NCI-H748 (cell line): Measurements from ENCODE around the gene HOXC9.
A peak's percentile ranks its signal among the peaks of the same experiment; 100 is the strongest.

Experiments used
- DNase-seq: peaks from one replicate; lab custom pipeline; 2025; ENCODE audit not compliant: unreplicated experiment; lab: John Stamatoyannopoulos, UW

Gene HOXC9

DNA sequence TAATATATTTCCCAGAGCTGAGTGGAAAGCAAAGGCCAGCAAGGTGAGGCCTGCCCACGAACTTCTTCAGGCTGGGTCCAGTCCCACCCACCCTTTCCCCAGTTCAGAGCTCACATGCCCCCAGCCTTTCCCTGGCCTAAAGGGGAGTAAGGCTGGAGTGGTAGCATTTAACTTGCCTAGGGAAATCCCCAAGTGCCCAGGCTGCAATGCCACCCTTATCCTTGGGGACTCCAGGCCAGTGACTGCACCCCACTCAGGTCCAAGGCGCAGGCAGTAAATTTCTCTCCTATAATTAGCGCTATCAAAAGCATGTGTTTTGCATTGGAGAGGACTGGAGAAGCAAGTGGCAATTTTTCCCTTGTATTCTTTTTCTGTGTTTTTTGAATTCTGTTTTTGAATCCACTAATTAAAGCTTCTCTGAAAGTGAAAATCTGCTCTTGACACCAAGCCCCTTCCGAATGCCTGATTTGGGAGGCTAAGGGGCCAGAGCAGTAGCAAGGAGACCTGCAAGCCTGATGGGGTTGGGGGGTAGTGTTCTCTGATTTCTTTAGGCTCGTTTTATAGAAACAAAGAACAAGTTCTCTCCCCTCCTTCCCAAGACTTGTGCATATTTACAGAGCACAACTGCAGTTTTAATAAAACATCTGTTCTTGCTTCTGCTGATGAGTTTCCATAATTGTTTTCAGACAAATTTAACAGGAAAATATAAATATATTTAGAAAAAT, 24.8 kb downstream of the HOXC9 start:
- DNase-seq: no peak

DNA sequence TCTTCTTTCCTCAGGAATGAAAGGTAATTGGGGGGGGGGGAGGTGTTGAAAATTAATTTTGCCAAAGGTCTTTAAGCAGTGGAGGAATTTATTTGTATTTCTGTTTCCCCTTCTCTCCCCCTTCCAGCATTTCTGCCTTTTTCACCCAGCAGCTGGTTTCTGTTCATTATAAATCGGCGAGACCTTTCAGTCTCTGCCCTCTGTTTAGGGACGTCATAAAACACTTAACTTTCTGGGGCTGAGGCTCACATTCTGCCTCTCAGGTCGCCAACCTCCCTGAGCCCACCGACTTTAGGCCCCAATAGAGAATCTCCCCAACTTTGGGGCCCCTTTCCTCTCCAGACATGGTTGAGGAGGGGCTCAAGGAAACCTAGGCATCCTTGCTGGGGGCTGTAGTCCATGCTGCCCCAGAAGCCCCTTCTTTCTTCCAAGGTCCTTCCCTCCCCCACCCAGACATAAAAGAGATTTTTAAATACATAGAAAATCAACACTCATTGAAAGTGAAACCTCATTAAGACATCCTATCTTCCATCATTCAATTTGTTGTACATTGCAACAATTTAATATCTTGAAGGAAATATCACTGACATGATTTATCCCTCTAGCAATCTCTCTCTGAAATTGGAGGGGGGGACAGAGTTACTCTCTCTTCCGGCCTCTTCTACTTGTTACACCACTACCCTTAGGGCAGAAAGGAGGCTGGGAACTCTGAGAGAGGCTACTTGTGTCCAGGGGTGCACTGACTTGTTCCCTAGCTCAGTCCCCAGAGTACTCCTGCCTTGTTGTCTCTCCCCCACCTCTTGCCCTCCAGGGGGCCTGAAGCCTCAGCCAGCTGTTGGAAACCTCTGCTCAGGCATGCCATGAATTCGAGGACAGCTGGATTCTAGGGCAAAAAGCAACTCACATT, 25.8 kb downstream of the HOXC9 start:
- DNase-seq: no peak

DNA sequence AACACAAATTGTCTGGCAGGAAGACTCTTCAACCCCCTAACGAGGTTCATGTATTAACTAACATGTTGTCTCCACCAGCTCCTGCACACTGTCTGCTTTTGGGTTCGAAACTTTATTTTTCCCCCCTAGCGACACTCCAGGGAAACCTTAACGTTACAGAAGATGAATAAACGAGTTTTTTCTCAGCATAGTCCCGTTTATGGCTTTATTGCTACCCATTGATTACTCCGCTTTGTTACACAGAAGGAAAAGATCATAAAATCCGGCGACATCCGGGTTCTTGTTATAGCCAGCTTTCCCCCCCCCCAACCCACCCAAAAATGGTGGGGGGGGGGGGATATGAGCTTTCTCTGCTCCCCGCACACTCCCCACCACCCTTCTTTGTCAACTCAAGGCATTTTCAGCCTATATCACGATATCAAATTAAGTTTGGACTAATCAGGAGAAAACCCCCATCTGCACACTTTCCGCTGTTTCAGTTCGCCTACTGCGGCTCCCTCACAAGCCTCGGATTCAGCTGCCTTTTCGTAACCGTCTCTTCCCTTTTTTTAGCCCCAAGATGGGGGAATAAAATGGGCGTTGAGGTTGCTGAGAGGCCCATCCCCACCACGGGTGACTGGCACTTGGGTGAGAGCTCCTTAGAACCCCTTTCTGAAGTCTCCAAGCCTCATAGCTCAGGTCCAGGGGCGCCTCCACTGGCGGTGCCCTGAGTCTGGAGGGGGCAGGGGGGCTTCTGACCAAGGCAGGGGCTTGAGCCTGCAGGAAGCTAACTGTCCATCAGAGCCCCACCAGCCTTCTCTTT, 26.9 kb downstream of the HOXC9 start:
- DNase-seq: no peak

DNA sequence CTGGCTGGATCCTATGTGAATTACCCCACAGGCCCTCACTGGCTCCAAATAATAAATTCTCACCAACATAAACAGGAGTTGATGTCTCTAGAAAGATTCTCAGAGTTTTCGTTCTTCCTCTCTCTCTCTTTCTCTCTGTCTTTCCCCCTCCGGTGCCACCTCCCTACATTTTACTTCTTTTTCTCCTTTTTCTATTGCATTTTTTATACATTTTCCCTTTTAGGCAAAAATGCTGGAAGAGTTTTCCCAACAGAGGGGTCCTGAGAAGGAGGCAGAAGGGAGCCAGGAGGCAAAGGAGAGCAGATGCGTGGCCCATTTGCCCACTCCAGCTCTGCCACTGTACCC, 27.5 kb downstream of the HOXC9 start:
- no peak for DNase-seq

DNA sequence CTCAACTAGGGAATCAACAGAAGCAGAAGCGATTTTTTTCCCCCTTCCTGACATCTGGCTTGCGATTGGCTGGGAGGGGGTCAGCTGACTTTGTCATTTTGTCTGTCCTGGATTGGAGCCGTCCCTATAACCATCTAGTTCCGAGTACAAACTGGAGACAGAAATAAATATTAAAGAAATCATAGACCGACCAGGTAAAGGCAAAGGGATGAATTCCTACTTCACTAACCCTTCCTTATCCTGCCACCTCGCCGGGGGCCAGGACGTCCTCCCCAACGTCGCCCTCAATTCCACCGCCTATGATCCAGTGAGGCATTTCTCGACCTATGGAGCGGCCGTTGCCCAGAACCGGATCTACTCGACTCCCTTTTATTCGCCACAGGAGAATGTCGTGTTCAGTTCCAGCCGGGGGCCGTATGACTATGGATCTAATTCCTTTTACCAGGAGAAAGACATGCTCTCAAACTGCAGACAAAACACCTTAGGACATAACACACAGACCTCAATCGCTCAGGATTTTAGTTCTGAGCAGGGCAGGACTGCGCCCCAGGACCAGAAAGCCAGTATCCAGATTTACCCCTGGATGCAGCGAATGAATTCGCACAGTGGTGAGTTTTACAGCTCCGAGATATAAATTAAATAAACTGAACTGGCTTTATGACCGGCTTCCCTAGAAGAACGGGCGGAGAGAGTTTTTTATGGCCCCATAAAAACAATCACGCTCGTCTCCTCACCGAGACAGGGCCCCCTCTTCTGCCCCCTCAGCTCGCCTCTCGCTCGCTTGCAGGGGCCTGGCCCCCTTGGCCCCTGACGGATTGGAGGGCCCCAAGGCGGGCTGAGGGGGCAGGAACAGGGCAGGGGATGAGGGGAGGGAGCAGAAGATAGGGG, 28.6 kb downstream of the HOXC9 start, which contains the start of gene HOXC6:
TSS of gene HOXC6 (plus strand) at position 127 of the 888 bp plus-strand sequence. CDS start at position 209, 82 bp downstream.
- DNase-seq: peak; percentile 41

DNA sequence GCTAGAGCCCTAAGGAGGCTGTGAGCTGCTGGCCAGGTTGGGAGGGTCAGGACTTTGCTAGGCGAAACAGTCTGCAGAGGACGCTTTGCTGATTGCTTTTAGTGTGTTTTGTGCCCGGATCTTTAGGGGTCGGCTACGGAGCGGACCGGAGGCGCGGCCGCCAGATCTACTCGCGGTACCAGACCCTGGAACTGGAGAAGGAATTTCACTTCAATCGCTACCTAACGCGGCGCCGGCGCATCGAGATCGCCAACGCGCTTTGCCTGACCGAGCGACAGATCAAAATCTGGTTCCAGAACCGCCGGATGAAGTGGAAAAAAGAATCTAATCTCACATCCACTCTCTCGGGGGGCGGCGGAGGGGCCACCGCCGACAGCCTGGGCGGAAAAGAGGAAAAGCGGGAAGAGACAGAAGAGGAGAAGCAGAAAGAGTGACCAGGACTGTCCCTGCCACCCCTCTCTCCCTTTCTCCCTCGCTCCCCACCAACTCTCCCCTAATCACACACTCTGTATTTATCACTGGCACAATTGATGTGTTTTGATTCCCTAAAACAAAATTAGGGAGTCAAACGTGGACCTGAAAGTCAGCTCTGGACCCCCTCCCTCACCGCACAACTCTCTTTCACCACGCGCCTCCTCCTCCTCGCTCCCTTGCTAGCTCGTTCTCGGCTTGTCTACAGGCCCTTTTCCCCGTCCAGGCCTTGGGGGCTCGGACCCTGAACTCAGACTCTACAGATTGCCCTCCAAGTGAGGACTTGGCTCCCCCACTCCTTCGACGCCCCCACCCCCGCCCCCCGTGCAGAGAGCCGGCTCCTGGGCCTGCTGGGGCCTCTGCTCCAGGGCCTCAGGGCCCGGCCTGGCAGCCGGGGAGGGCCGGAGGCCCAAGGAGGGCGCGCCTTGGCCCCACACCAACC, 29.8 kb downstream of the HOXC9 start:
- no peak for DNase-seq

DNA sequence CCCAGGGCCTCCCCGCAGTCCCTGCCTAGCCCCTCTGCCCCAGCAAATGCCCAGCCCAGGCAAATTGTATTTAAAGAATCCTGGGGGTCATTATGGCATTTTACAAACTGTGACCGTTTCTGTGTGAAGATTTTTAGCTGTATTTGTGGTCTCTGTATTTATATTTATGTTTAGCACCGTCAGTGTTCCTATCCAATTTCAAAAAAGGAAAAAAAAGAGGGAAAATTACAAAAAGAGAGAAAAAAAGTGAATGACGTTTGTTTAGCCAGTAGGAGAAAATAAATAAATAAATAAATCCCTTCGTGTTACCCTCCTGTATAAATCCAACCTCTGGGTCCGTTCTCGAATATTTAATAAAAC, 30.5 kb downstream of the HOXC9 start:
- no peak for DNase-seq

DNA sequence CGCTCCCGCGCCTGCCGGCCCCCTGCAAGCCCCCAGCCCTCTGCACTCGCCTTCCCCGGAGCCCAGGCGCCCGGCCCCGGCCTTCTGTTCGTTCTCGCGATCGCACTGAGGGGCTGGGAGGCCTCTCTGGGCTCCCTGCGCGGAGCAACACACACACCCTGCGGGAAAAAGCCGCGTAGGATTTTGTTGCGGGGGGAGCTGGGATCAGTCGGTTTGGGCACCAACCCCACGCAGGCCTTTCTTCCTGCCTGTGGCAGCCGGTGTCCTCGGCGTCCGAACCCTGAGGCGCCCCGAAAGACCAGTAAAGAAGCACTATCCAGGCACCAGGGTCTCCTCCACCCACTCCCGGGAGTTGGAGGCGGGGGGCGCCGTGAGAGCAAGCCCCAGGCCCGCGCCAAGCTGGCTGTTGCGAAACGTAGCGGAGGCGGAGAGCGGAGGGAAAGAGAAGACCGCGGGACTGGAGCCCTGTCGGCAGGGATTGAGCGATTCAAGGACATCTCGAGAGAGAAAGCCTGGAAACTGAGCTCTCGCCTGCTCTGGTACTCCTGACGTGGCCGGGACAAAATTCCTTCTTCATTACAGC, 31.0 kb downstream of the HOXC9 start:
- no peak for DNase-seq

DNA sequence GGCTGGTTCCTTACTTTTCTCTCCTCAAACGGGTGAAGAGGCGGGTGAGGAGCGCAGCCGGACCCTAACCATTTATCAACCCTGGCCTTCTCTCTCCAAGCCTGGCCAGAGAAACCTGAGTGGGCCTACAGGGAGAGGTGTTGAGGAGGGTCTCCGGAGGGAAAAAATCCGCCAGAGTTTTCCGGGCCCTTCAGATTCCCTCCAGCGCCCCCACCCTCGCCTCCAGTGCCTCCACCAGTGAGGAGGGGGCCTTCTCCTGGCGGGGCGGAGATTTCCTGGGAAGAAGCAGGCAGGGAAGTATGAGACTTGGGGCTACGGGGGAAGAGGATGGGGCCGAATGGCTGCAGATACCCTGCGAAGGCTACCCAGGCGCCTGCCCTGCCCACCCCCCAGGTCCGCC, 31.5 kb downstream of the HOXC9 start:
- no peak for DNase-seq

DNA sequence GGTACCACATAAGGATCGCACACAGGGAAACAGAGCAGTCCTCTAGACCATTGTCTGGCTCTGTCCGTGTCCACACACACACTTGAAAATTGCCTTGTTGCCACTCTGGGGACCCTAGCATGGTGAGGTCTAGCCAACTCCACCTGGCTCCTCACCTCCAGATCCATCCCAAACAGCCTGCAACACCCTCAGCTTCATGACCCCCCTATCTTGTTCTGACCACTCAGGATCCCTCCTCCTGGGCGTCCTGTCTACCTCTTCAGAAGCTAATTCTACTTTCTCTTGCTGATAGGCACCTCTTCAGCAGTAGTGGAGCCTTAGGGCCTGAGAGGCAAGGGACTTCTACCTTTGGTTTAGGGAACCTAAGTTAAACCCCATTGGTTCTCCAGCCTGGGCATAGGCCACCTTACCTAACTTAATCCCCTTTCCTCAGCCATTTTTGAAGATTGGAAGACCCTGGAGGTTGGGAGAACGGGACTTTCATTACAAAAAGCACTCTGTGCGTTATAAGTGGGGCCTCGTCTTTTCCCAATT, 32.2 kb downstream of the HOXC9 start:
- no peak for DNase-seq

DNA sequence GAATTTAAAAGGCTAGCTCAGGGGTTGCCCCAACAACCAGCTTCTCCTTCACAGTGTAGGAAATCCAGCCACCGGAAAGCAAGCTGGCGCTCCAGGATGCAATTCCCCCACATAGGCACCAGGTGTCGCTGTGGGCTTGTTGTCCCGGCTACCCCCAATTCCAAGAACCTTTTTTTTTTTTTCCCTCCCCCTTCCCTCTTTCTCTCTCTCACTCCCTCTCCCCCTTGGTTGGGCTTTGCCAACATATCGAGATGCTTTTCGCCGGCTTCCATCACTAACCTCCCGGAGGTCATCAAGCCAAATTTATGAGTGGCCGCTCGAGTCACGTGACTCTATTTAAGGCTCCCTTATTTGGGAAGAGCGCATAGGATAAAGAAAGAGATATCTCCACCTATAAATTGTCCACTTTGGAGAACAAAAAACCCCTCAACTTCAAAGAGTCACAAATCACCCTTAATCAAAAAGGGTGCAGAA, 32.7 kb downstream of the HOXC9 start, which contains the start of gene HOXC5:
TSS of gene HOXC5 (plus strand) at position 424 of the 474 bp plus-strand sequence. CDS start 73 bp downstream, outside the sequence.
- peak; percentile 93 for DNase-seq

DNA sequence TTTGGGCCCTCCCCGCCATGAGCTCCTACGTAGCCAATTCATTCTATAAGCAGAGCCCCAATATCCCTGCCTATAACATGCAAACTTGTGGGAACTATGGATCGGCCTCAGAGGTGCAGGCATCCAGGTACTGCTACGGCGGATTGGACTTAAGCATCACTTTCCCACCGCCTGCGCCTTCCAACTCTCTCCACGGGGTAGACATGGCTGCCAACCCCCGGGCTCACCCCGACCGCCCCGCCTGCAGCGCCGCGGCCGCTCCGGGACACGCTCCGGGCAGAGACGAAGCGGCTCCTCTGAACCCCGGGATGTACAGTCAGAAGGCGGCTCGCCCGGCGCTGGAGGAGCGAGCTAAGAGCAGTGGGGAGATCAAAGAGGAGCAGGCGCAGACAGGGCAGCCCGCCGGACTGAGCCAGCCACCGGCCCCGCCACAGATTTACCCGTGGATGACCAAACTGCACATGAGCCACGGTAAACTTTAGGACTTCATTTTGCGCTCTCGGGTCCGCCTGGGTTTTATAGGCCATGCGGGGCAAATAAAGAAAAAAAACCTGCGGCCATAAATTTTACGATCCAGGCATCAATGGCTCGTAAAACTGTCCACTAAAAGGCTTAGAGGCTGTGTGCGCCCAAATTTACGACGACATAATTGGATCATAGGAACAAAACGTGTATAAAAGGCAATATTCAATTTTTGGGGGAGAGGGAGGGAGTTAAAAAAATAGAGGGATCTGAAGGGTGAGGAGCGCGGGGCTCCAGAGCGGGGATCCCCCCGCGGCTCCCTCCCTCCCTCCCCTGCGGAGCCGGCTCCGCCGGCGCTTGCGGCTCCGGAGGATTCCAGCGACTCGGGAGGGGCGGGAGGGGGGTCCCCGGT, 33.4 kb downstream of the HOXC9 start:
- DNase-seq: peak; percentile 72

DNA sequence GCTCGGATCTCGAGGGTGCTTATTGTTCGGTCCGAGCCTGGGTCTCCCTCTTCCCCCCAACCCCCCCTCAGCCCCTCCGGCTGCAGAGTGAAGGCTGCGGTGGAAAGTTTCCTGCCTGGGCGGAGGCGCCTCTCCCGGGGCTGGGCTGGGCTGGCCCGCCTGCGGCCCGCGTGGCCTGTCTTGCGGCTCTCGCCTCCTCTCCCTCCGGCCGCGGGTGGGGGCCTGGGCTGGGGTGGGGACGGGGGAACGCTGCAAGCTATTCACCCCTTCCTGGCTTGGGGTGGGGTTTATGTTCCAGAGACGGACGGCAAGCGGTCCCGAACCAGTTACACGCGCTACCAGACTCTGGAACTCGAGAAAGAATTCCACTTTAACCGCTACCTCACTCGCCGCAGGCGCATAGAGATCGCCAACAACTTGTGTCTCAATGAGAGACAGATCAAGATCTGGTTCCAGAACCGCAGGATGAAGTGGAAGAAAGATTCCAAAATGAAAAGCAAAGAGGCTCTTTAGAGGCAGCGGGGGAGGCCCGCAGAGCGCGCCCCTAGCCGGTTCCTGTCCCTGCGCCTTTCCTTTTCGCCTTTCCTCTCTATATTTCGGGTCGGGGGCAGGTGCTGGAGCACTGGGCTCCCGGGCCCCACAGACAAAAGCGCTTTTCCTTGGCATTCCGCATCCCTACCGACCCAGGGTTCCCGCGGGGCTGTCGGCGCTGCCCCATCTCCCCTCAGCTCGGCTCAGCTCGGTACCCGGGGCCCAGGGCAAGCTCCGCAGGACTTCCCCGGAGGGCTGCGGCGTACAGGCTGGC, 34.2 kb downstream of the HOXC9 start:
- DNase-seq: peak; percentile 49

DNA sequence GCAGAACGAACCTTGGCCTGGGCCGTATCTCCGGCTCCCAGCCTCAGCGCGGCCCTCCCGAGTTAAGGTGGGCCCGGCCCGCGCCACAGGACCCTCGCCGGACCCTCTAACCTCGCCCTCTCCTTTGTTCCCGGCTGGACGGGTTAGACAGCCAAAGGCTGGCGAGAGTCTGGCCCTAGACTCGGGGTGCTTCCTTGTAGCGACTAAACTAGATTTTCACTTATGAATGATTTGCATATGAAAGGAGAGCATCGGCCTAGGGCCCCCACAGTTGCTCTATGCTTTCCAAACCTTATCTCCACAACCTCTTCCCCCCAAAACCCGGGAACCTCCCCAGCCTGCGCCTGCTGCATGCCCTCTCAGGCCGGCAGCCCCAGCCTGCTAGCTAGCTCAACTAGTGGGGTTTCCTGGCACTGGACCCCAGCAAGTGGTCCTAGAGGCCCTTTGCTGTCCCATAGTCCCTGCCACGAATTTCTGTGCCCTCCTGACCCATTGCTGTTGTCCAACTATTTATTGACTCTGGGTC, 34.9 kb downstream of the HOXC9 start:
- no peak for DNase-seq

DNA sequence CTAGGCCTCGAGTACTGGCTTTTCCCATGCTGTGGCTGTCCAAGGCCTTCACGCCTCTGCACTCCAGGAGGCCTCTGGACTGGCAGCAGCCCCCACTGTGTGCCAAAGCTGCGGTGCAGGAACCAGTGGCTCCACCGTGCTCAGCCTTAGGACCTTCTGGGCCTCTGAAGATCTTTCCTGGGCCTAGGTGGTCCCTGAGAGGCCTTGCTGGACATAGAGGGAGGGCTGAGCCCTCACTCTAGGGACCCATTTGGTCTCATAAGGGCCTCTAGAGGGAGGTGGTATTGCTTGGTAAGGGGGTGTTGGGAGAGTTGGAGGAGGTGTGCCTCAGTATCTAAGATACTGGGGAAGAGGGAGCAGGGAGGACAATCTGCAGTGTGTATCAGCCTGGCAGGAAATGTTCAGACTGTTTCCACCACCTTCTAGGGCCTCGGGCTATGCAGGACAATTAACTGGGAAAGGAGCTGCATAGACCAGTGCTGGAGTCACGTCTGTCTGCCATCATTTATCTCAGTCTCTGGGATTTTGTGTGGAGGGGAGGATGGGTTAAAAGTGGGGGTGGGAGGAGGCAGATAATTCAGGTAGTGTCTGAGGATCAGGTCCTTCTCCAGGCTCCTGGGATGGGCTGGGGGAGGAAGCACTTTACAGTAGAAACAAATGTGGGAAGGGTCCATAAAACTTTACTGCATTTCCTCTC, 35.8 kb downstream of the HOXC9 start:
- DNase-seq: no peak
